ENCODE data around the gene ADORA2A.

The ADORA2A gene

GRCh38 chr22:24393848-24394247, 33.6 kb upstream of the ADORA2A start:
- no peak overlapping the region for H3K4me3 Mint-ChIP-seq
- no peak for ATAC-seq (replicated peaks)
- H3K36me3 Mint-ChIP-seq (ENCODE audit: insufficient read depth), result peaks cover 22% of the 10 kb centered on the region
- H3K27me3 Mint-ChIP-seq, result no peaks in the 10 kb centered on the region
- no peak overlapping the region for H3K27ac Mint-ChIP-seq
- no peaks in the 10 kb centered on the region for H3K9me3 Mint-ChIP-seq
- peaks cover 3% of the 10 kb centered on the region in 2 donors for H3K4me1 Mint-ChIP-seq (ENCODE audit: low read depth in 2 of 2)
- DNase-seq, result no peak

GRCh38 chr22:24394254-24394653, 33.1 kb upstream of the ADORA2A start:
- DNase-seq (no peak), ATAC-seq (replicated peaks) (no peak)
- peaks cover 3% of the 10 kb centered on the region in 2 donors for H3K4me1 Mint-ChIP-seq (ENCODE audit: low read depth in 2 of 2)
- H3K9me3 Mint-ChIP-seq, result no peaks in the 10 kb centered on the region
- peaks cover 22% of the 10 kb centered on the region for H3K36me3 Mint-ChIP-seq (ENCODE audit: insufficient read depth)
- H3K4me3 Mint-ChIP-seq, result no peak overlapping the region
- H3K27me3 Mint-ChIP-seq, result no peaks in the 10 kb centered on the region
- H3K27ac Mint-ChIP-seq, result no peak overlapping the region

- no peak overlapping the region for H3K4me3 Mint-ChIP-seq
- DNase-seq (no peak), ATAC-seq (replicated peaks) (no peak)
- H3K4me1 Mint-ChIP-seq (ENCODE audit: low read depth in 2 of 2), result peaks cover 25 to 26% of the 10 kb centered on the region in 2 donors
- H3K36me3 Mint-ChIP-seq (ENCODE audit: insufficient read depth), result peaks cover 22% of the 10 kb centered on the region
- H3K27ac Mint-ChIP-seq, result peak overlapping the region in 1 of 2 donors; percentile 83
- H3K27me3 Mint-ChIP-seq, result no peaks in the 10 kb centered on the region
- H3K9me3 Mint-ChIP-seq, result no peaks in the 10 kb centered on the region
Observed at GRCh38 chr22:24398409-24398808, 29.0 kb upstream of the ADORA2A start.

- Mint-ChIP-seq H3K4me3 (peak overlapping the region; percentile 74 to 83), H3K27ac (peak overlapping the region; percentile 44 to 91), H3K4me1 (ENCODE audit: low read depth in 2 of 2) (peaks cover 25 to 26% of the 10 kb centered on the region in 2 donors), H3K9me3 (no peaks in the 10 kb centered on the region), H3K36me3 (ENCODE audit: insufficient read depth) (peaks cover 15% of the 10 kb centered on the region), H3K27me3 (no peaks in the 10 kb centered on the region)
- DNase-seq (no peak), ATAC-seq (replicated peaks) (peak; percentile 37)
Observed at GRCh38 chr22:24400034-24400725, 27.2 kb upstream of the ADORA2A start.

GRCh38 chr22:24400726-24401596, 26.4 kb upstream of the ADORA2A start:
- Mint-ChIP-seq H3K4me3 (peak overlapping the region; percentile 74 to 83), H3K4me1 (ENCODE audit: low read depth in 2 of 2) (peaks cover 26 to 27% of the 10 kb centered on the region in 2 donors), H3K36me3 (ENCODE audit: insufficient read depth) (peaks cover 8% of the 10 kb centered on the region), H3K27ac (peak overlapping the region; percentile 44 to 91), H3K27me3 (no peaks in the 10 kb centered on the region), H3K9me3 (no peaks in the 10 kb centered on the region)
- ATAC-seq (replicated peaks) (peak; percentile 73), DNase-seq (no peak)

GRCh38 chr22:24401931-24402367, 25.4 kb upstream of the ADORA2A start:
- Mint-ChIP-seq H3K4me1 (ENCODE audit: low read depth in 2 of 2) (peaks cover 29% of the 10 kb centered on the region in 2 donors), H3K4me3 (no peak overlapping the region), H3K9me3 (no peaks in the 10 kb centered on the region), H3K36me3 (ENCODE audit: insufficient read depth) (peaks cover 4% of the 10 kb centered on the region), H3K27me3 (no peaks in the 10 kb centered on the region), H3K27ac (peak overlapping the region; percentile 44 to 91)
- no peak for ATAC-seq (replicated peaks)
- no peak for DNase-seq

- Mint-ChIP-seq H3K27ac (peak overlapping the region; percentile 41 to 78), H3K4me1 (ENCODE audit: low read depth in 2 of 2) (peaks cover 35 to 36% of the 10 kb centered on the region in 2 donors), H3K4me3 (no peak overlapping the region), H3K27me3 (no peaks in the 10 kb centered on the region), H3K36me3 (ENCODE audit: insufficient read depth) (peaks cover 4% of the 10 kb centered on the region), H3K9me3 (no peaks in the 10 kb centered on the region)
- ATAC-seq (replicated peaks) (no peak), DNase-seq (no peak)
Observed at GRCh38 chr22:24402460-24403192, 24.8 kb upstream of the ADORA2A start.

- H3K4me1 Mint-ChIP-seq (ENCODE audit: low read depth in 2 of 2), result peaks cover 39 to 40% of the 10 kb centered on the region in 2 donors
- H3K27ac Mint-ChIP-seq, result peak overlapping the region; percentile 63 to 86
- H3K27me3 Mint-ChIP-seq, result no peaks in the 10 kb centered on the region
- peaks cover 4% of the 10 kb centered on the region for H3K36me3 Mint-ChIP-seq (ENCODE audit: insufficient read depth)
- ATAC-seq (replicated peaks), result no peak
- DNase-seq, result no peak
- no peak overlapping the region for H3K4me3 Mint-ChIP-seq
- no peaks in the 10 kb centered on the region for H3K9me3 Mint-ChIP-seq
Observed at GRCh38 chr22:24403346-24403745, 24.1 kb upstream of the ADORA2A start.

GRCh38 chr22:24404561-24405275, 22.7 kb upstream of the ADORA2A start:
- Mint-ChIP-seq H3K4me1 (ENCODE audit: low read depth in 2 of 2) (peaks cover 44 to 45% of the 10 kb centered on the region in 2 donors), H3K9me3 (no peaks in the 10 kb centered on the region)

GRCh38 chr22:24405631-24406321, 21.6 kb upstream of the ADORA2A start:
- DNase-seq (no peak), ATAC-seq (replicated peaks) (no peak)
- H3K36me3 Mint-ChIP-seq (ENCODE audit: insufficient read depth), result peaks cover 8% of the 10 kb centered on the region
- peaks cover 41 to 45% of the 10 kb centered on the region in 2 donors for H3K4me1 Mint-ChIP-seq (ENCODE audit: low read depth in 2 of 2)
- H3K4me3 Mint-ChIP-seq, result no peak overlapping the region
- no peak overlapping the region for H3K27ac Mint-ChIP-seq
- H3K27me3 Mint-ChIP-seq, result no peaks in the 10 kb centered on the region
- no peaks in the 10 kb centered on the region for H3K9me3 Mint-ChIP-seq

More at GRCh38 chr22:24404561-24405275, 22.7 kb upstream of the ADORA2A start:
- Mint-ChIP-seq H3K27me3 (no peaks in the 10 kb centered on the region), H3K27ac (peak overlapping the region in 1 of 2 donors; percentile 2), H3K4me3 (no peak overlapping the region), H3K36me3 (ENCODE audit: insufficient read depth) (peaks cover 4% of the 10 kb centered on the region)
- no peak for DNase-seq
- no peak for ATAC-seq (replicated peaks)

GRCh38 chr22:24406322-24407277, 20.8 kb upstream of the ADORA2A start:
- Mint-ChIP-seq H3K4me3 (no peak overlapping the region), H3K4me1 (ENCODE audit: low read depth in 2 of 2) (peaks cover 35 to 37% of the 10 kb centered on the region in 2 donors), H3K27ac (peak overlapping the region in 1 of 2 donors; percentile 86), H3K27me3 (no peaks in the 10 kb centered on the region), H3K9me3 (no peaks in the 10 kb centered on the region), H3K36me3 (ENCODE audit: insufficient read depth) (peaks cover 8% of the 10 kb centered on the region)
- ATAC-seq (replicated peaks) (no peak), DNase-seq (no peak)

Measured in effector memory CD8-positive, alpha-beta T cell (primary cell).